ENCODE results near the gene MRPL46. TPM values are rescaled to one million over a fixed set of nuclear protein-coding genes. Genes with fewer than 3 reads are reported as not detected.

The MRPL46 gene
- total and polyA plus RNA-seq, 2 experiments from 2014 or later = 20.9 to 39.1 TPM

- Histone ChIP-seq H3K9me2 (ENCODE audit: insufficient read depth) (no peaks in the 10 kb centered on the region), H3K79me2 (replicated peaks; ENCODE audit: insufficient read depth) (no peaks in the 10 kb centered on the region), H3K27me3 (ENCODE audit: insufficient read depth) (no peaks in the 10 kb centered on the region), H4K20me1 (replicated peaks; ENCODE audit: insufficient read depth) (no peaks in the 10 kb centered on the region), H3K4me3 (no peak overlapping the region), H2AFZ (no peak overlapping the region), H3K4me2 (no peak overlapping the region), H3K36me3 (ENCODE audit: insufficient read depth) (no peaks in the 10 kb centered on the region), H3K27ac (ENCODE audit: low read depth) (no peak overlapping the region), H3F3A (replicated peaks; ENCODE audit: low read depth) (no peaks in the 10 kb centered on the region), H3K4me1 (ENCODE audit: insufficient read depth) (no peaks in the 10 kb centered on the region)
- Mint-ChIP-seq H3K9me3 (no peaks in the 10 kb centered on the region), H3K4me1 (no peaks in the 10 kb centered on the region), H3K27me3 (ENCODE audit: insufficient read depth, low read depth, poor library complexity) (no peaks in the 10 kb centered on the region), H3K4me3 (no peak overlapping the region), H3K36me3 (ENCODE audit: low read depth) (no peaks in the 10 kb centered on the region), H3K27ac (no peak overlapping the region)
- no peak for DNase-seq (ENCODE audit: low spot score)
- ATAC-seq = no peak
- TF ChIP-seq POLR2AphosphoS5 (IDR thresholded peaks at IDR 0.05; ENCODE audit: low read depth) (no peak), ZNF114 (CRISPR knock-in tag; IDR thresholded peaks at IDR 0.05) (no peak), ZNF331 (CRISPR knock-in tag; IDR thresholded peaks at IDR 0.05; ENCODE audit: low read depth) (no peak), ETS1 (IDR thresholded peaks at IDR 0.05) (no peak), JUNB (IDR thresholded peaks at IDR 0.05; ENCODE audit: unreplicated experiment) (no peak)
- TF ChIP-seq, protein P1, sequence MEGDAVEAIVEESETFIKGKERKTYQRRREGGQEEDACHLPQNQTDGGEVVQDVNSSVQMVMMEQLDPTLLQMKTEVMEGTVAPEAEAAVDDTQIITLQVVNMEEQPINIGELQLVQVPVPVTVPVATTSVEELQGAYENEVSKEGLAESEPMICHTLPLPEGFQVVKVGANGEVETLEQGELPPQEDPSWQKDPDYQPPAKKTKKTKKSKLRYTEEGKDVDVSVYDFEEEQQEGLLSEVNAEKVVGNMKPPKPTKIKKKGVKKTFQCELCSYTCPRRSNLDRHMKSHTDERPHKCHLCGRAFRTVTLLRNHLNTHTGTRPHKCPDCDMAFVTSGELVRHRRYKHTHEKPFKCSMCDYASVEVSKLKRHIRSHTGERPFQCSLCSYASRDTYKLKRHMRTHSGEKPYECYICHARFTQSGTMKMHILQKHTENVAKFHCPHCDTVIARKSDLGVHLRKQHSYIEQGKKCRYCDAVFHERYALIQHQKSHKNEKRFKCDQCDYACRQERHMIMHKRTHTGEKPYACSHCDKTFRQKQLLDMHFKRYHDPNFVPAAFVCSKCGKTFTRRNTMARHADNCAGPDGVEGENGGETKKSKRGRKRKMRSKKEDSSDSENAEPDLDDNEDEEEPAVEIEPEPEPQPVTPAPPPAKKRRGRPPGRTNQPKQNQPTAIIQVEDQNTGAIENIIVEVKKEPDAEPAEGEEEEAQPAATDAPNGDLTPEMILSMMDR (conservative IDR thresholded peaks at IDR 0.05; ENCODE audit: low read depth in 2 of 2) = no peak
- TF ChIP-seq, protein P2, sequence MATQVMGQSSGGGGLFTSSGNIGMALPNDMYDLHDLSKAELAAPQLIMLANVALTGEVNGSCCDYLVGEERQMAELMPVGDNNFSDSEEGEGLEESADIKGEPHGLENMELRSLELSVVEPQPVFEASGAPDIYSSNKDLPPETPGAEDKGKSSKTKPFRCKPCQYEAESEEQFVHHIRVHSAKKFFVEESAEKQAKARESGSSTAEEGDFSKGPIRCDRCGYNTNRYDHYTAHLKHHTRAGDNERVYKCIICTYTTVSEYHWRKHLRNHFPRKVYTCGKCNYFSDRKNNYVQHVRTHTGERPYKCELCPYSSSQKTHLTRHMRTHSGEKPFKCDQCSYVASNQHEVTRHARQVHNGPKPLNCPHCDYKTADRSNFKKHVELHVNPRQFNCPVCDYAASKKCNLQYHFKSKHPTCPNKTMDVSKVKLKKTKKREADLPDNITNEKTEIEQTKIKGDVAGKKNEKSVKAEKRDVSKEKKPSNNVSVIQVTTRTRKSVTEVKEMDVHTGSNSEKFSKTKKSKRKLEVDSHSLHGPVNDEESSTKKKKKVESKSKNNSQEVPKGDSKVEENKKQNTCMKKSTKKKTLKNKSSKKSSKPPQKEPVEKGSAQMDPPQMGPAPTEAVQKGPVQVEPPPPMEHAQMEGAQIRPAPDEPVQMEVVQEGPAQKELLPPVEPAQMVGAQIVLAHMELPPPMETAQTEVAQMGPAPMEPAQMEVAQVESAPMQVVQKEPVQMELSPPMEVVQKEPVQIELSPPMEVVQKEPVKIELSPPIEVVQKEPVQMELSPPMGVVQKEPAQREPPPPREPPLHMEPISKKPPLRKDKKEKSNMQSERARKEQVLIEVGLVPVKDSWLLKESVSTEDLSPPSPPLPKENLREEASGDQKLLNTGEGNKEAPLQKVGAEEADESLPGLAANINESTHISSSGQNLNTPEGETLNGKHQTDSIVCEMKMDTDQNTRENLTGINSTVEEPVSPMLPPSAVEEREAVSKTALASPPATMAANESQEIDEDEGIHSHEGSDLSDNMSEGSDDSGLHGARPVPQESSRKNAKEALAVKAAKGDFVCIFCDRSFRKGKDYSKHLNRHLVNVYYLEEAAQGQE (IDR thresholded peaks at IDR 0.05; ENCODE audit: unreplicated experiment) = no peak
These were observed 43.9 kb downstream of the MRPL46 start for GRCh38 chr15:88423331-88423730.

- TF ChIP-seq POLR2AphosphoS5 (IDR thresholded peaks at IDR 0.05; ENCODE audit: low read depth) = no peak
- TF ChIP-seq ZNF331 (CRISPR knock-in tag; IDR thresholded peaks at IDR 0.05; ENCODE audit: low read depth) = no peak
- no peak for TF ChIP-seq EZH2 (IDR thresholded peaks at IDR 0.05; ENCODE audit: low read depth, unreplicated experiment)
- H3K4me3 Mint-ChIP-seq = no peak overlapping the region
These were observed 47.4 kb downstream of the MRPL46 start for GRCh38 chr15:88419830-88420229.

More at GRCh38 chr15:88419830-88420229, 47.4 kb downstream of the MRPL46 start:
- Histone ChIP-seq H3K27ac (ENCODE audit: low read depth) (no peak overlapping the region), H4K20me1 (replicated peaks; ENCODE audit: insufficient read depth) (no peaks in the 10 kb centered on the region), H3K79me2 (replicated peaks; ENCODE audit: insufficient read depth) (no peaks in the 10 kb centered on the region), H3K27me3 (ENCODE audit: insufficient read depth) (no peaks in the 10 kb centered on the region), H3K4me3 (no peak overlapping the region), H3K36me3 (ENCODE audit: insufficient read depth) (no peaks in the 10 kb centered on the region), H2AFZ (no peak overlapping the region), H3K4me2 (no peak overlapping the region), H3K4me1 (ENCODE audit: insufficient read depth) (no peaks in the 10 kb centered on the region), H3F3A (replicated peaks; ENCODE audit: low read depth) (no peaks in the 10 kb centered on the region), H3K9me2 (ENCODE audit: insufficient read depth) (no peaks in the 10 kb centered on the region)
- Mint-ChIP-seq H3K27me3 (ENCODE audit: insufficient read depth, low read depth, poor library complexity) (no peaks in the 10 kb centered on the region), H3K27ac (no peak overlapping the region), H3K9me3 (no peaks in the 10 kb centered on the region), H3K4me1 (no peaks in the 10 kb centered on the region), H3K36me3 (ENCODE audit: low read depth) (no peaks in the 10 kb centered on the region)
- ATAC-seq (no peak), DNase-seq (ENCODE audit: low spot score) (no peak)

Other genes starting within 250 kb of the MRPL46 start
- 3.1 and 5.4 TPM in 2 replicates for gene NTRK3, start 210.6 kb downstream of the MRPL46 start, total RNA-seq (2014; rRNA removed; shearing (Covaris generic))
- 4.0 and 5.3 TPM in 2 replicates for gene NTRK3, start 210.6 kb downstream of the MRPL46 start, polyA plus RNA-seq (2016; fragmentation: Nextera tagmentation; extraction: Ambion mirVana)
- gene MRPS11, start 320 bp upstream of the MRPL46 start, total RNA-seq (2014; rRNA removed; shearing (Covaris generic)) = 35.8 and 36.3 TPM in 2 replicates
- 49.6 and 57.9 TPM in 2 replicates for gene MRPS11, start 320 bp upstream of the MRPL46 start, polyA plus RNA-seq (2016; fragmentation: Nextera tagmentation; extraction: Ambion mirVana)
- 6.6 and 8.6 TPM in 2 replicates for gene DET1, start 79.3 kb upstream of the MRPL46 start, total RNA-seq (2014; rRNA removed; shearing (Covaris generic))
- 4.2 and 5.5 TPM in 2 replicates for gene DET1, start 79.3 kb upstream of the MRPL46 start, polyA plus RNA-seq (2016; fragmentation: Nextera tagmentation; extraction: Ambion mirVana)
- 218 and 220 TPM in 2 replicates for gene AEN, start 154.0 kb upstream of the MRPL46 start, total RNA-seq (2014; rRNA removed; shearing (Covaris generic))
- 76.6 and 82.3 TPM in 2 replicates for gene AEN, start 154.0 kb upstream of the MRPL46 start, polyA plus RNA-seq (2016; fragmentation: Nextera tagmentation; extraction: Ambion mirVana)
- gene ISG20, start 171.6 kb upstream of the MRPL46 start, total RNA-seq (2014; rRNA removed; shearing (Covaris generic)) = 1.1 and 3.7 TPM in 2 replicates
- gene ISG20, start 171.6 kb upstream of the MRPL46 start, polyA plus RNA-seq (2016; fragmentation: Nextera tagmentation; extraction: Ambion mirVana) = 3.2 and 4.9 TPM in 2 replicates